Mesenchymal stem cell (in vitro differentiated cells and primary cell): ENCODE data around the gene MTTP.

ENCODE experiments used
- DNase-seq: peaks from one replicate; pipeline ENCODE4 v3.0.0-alpha.2; 2013
- H2AFZ ChIP-seq: one replicate; pipeline ENCODE4 v1.6.1; 2013; ENCODE audit warnings: low read depth, mild to moderate bottlenecking, control low read depth, inconsistent platforms, low read length, moderate library complexity
- H2AK5ac ChIP-seq: 2 replicates; pipeline ENCODE4 v1.6.1; 2013; ENCODE audit warnings: low read length, moderate library complexity, mild to moderate bottlenecking, inconsistent platforms; ENCODE audit not compliant: severe bottlenecking
- H2BK120ac ChIP-seq: one replicate; pipeline ENCODE4 v1.6.1; 2013; ENCODE audit warnings: low read depth, mild to moderate bottlenecking, inconsistent platforms, low read length, moderate library complexity
- H2BK12ac ChIP-seq, 2 experiments: one replicate each; pipeline ENCODE4 v1.6.1; 2013; ENCODE audit warnings: inconsistent platforms in 2 of 2, low read length in 2 of 2, mild to moderate bottlenecking in 2 of 2, moderate library complexity in 2 of 2, control low read depth in 1 of 2
- H2BK15ac ChIP-seq: one replicate; pipeline ENCODE4 v1.6.1; 2013; ENCODE audit warnings: mild to moderate bottlenecking, low read depth, inconsistent platforms; ENCODE audit not compliant: poor library complexity, severe bottlenecking
- H2BK5ac ChIP-seq: 2 replicates; pipeline ENCODE4 v1.6.1; 2013; ENCODE audit warnings: low read depth, mild to moderate bottlenecking, low read length, control low read depth, inconsistent platforms; ENCODE audit not compliant: poor library complexity, severe bottlenecking
- H3K14ac ChIP-seq, 2 experiments: one replicate each; pipeline ENCODE4 v1.6.1; 2013; ENCODE audit warnings: inconsistent platforms in 2 of 2, low read length in 2 of 2, control low read depth in 1 of 2, mild to moderate bottlenecking in 1 of 2, moderate library complexity in 1 of 2
- H3K18ac ChIP-seq, 2 experiments: one replicate each; pipeline ENCODE4 v1.6.1; 2013; ENCODE audit warnings: inconsistent platforms in 2 of 2, low read length in 2 of 2, control low read depth in 1 of 2, low read depth in 1 of 2, mild to moderate bottlenecking in 1 of 2
- H3K23ac ChIP-seq, 2 experiments: one replicate each; pipeline ENCODE4 v1.6.1; 2013; ENCODE audit warnings: inconsistent platforms in 2 of 2, low read length in 2 of 2, mild to moderate bottlenecking in 2 of 2, moderate library complexity in 2 of 2, control low read depth in 1 of 2
- H3K27ac ChIP-seq: 2 replicates; pipeline ENCODE4 v1.5.1; 2013; ENCODE audit warnings: mild to moderate bottlenecking, moderate library complexity, low read length, control low read depth, inconsistent platforms; ENCODE audit not compliant: poor library complexity, severe bottlenecking
- H3K27me3 ChIP-seq, 2 experiments: 2 replicates each; pipeline versions ENCODE4 v1.6.1 to v1.7.0; 2013; ENCODE audit warnings: low read length in 2 of 2, mild to moderate bottlenecking in 2 of 2, moderate library complexity in 2 of 2, control low read depth in 1 of 2, inconsistent platforms in 1 of 2; ENCODE audit not compliant: control insufficient read depth in 1 of 2, insufficient read depth in 1 of 2
- H3K36me3 ChIP-seq, 2 experiments: 2 replicates each; pipeline versions ENCODE4 v1.6.1 to v1.7.0; 2013; ENCODE audit warnings: low read length in 2 of 2, control low read depth in 1 of 2, inconsistent platforms in 1 of 2, low read depth in 1 of 2, mild to moderate bottlenecking in 1 of 2; ENCODE audit not compliant: insufficient read depth in 2 of 2, control insufficient read depth in 1 of 2
- H3K4ac ChIP-seq, 2 experiments: one replicate each; pipeline ENCODE4 v1.6.1; 2013; ENCODE audit warnings: inconsistent platforms in 2 of 2, low read length in 2 of 2, mild to moderate bottlenecking in 2 of 2, moderate library complexity in 2 of 2, control low read depth in 1 of 2, low read depth in 1 of 2
- H3K4me1 ChIP-seq: 2 replicates; pipeline ENCODE4 v1.6.1; 2013; ENCODE audit warnings: low read depth, low read length, control low read depth; ENCODE audit not compliant: control insufficient read depth, insufficient read depth
- H3K4me2 ChIP-seq: 2 replicates; pipeline ENCODE4 v1.6.1; 2013; ENCODE audit warnings: low read length, mild to moderate bottlenecking, inconsistent platforms; ENCODE audit not compliant: poor library complexity, severe bottlenecking
- H3K4me3 ChIP-seq, 2 experiments: 2 replicates each; pipeline versions ENCODE4 v1.5.1 to v1.7.0; 2013; ENCODE audit warnings: low read length in 2 of 2, mild to moderate bottlenecking in 2 of 2, control low read depth in 1 of 2, low read depth in 1 of 2; ENCODE audit not compliant: insufficient read depth in 1 of 2
- H3K79me1 ChIP-seq: replicated peaks from 2 replicates; pipeline ENCODE4 v1.6.1; 2013; ENCODE audit warnings: mild to moderate bottlenecking, control low read depth, low read length, inconsistent platforms; ENCODE audit not compliant: poor library complexity, severe bottlenecking
- H3K9ac ChIP-seq: 2 replicates; pipeline ENCODE4 v1.7.0; 2013; ENCODE audit warnings: mild to moderate bottlenecking, low read length, moderate library complexity
- H3K9me3 ChIP-seq: 2 replicates; pipeline ENCODE4 v1.7.0; 2013; ENCODE audit warnings: mild to moderate bottlenecking, low read length; ENCODE audit not compliant: control insufficient read depth
- H4K8ac ChIP-seq: one replicate; pipeline ENCODE4 v1.6.1; 2013; ENCODE audit warnings: inconsistent platforms, mild to moderate bottlenecking, low read length, moderate library complexity
- H4K91ac ChIP-seq: one replicate; pipeline ENCODE4 v1.6.1; 2013; ENCODE audit warnings: mild to moderate bottlenecking, low read length, inconsistent platforms
- WGBS: methylation state at CpG from one replicate; pipeline ENCODE4 v1.1.7; 2013; ENCODE audit warnings: mixed read lengths; 5-methylcytosine and 5-hydroxymethylcytosine counted together

MTTP gene

DNA sequence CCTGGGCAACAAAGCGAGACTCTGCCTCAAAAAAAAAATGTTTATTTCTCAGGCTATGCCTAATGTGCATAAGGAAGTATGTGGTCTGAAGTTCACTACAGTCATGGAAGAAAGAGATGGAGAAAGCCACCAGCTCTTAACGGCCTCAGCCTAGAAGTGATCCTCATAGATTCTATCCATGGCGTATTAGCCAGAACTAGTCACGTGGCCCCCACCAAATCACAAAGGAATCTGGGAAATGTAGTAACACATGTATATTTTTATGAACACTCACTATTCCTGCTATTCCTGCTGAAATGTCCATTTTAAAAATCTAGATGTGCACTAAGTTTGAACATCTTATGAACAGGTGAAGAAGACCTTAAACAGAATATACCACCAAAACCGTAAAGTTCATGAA, 33.8 kb downstream of the MTTP start:
- no peak overlapping the region for H2AFZ ChIP-seq

GRCh38 chr4:99610605-99611175, 36.1 kb downstream of the MTTP start:
- no peak overlapping the region for H3K4me2 ChIP-seq
- no peak overlapping the region for H4K91ac ChIP-seq

More for the DNA sequence above, 33.8 kb downstream of the MTTP start:
- no peak overlapping the region for H3K4ac ChIP-seq
- H3K36me3 ChIP-seq: no peaks in the 10 kb centered on the region
- no peaks in the 10 kb centered on the region for H3K9me3 ChIP-seq
- no peak overlapping the region for H2BK5ac ChIP-seq
- H4K91ac ChIP-seq: no peak overlapping the region
- no peaks in the 10 kb centered on the region for H3K79me1 ChIP-seq
- peaks cover 0 to 7% of the 10 kb centered on the region in 2 experiments for H3K27me3 ChIP-seq
- no peak overlapping the region for H3K4me2 ChIP-seq
- no peak overlapping the region for H3K27ac ChIP-seq
- no peak overlapping the region for H2BK120ac ChIP-seq
- no peak overlapping the region for H2BK12ac ChIP-seq
- no peak for DNase-seq
- WGBS: 93% methylated on average over 5 of the region's 5 CpGs
- no peak overlapping the region for H4K8ac ChIP-seq
- H3K4me3 ChIP-seq: no peak overlapping the region
- no peak overlapping the region for H3K9ac ChIP-seq
- no peak overlapping the region for H3K18ac ChIP-seq
- no peak overlapping the region for H2BK15ac ChIP-seq
- H3K23ac ChIP-seq: no peak overlapping the region
- no peaks in the 10 kb centered on the region for H3K4me1 ChIP-seq
- H3K14ac ChIP-seq: no peak overlapping the region
- no peak overlapping the region for H2AK5ac ChIP-seq

DNA sequence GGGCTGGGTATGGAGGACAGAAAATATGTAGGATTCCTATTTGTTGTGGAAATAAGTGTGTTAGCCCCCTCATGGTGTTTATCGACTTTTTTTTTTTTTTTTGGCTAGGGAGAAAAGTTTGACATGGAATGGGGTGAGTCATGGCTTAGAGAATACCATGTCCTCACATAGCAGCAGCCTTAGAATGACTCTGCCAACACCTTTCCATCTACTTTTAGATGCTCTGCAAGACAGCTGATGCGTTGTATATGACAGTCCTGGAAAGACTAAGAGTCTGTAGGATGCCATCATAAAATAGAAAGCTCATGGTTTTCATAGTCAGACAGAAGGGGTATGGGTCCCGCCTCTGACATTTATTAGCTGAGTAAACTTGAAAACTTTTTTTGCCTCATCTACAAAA, 37.7 kb downstream of the MTTP start:
- no peaks in the 10 kb centered on the region for H3K79me1 ChIP-seq
- no peaks in the 10 kb centered on the region for H3K4me1 ChIP-seq
- peaks cover 0 to 4% of the 10 kb centered on the region in 2 experiments for H3K27me3 ChIP-seq
- H4K8ac ChIP-seq: no peak overlapping the region
- no peak overlapping the region for H3K23ac ChIP-seq
- H2BK12ac ChIP-seq: no peak overlapping the region
- no peaks in the 10 kb centered on the region for H3K36me3 ChIP-seq
- no peak overlapping the region for H2AFZ ChIP-seq
- H3K4me2 ChIP-seq: no peak overlapping the region
- no peak for DNase-seq
- no peaks in the 10 kb centered on the region for H3K9me3 ChIP-seq
- H3K9ac ChIP-seq: no peak overlapping the region
- no peak overlapping the region for H3K14ac ChIP-seq
- H3K4ac ChIP-seq: no peak overlapping the region
- H3K18ac ChIP-seq: no peak overlapping the region
- H3K27ac ChIP-seq: no peak overlapping the region
- H4K91ac ChIP-seq: no peak overlapping the region
- H2BK5ac ChIP-seq: no peak overlapping the region
- H3K4me3 ChIP-seq: no peak overlapping the region
- no peak overlapping the region for H2BK120ac ChIP-seq
- H2AK5ac ChIP-seq: no peak overlapping the region
- no peak overlapping the region for H2BK15ac ChIP-seq
- WGBS: 88% methylated on average over 1 of the region's 3 CpGs

More at GRCh38 chr4:99610605-99611175, 36.1 kb downstream of the MTTP start:
- H4K8ac ChIP-seq: no peak overlapping the region
- H3K14ac ChIP-seq: no peak overlapping the region
- H3K79me1 ChIP-seq: no peaks in the 10 kb centered on the region
- no peak overlapping the region for H2BK12ac ChIP-seq
- H3K36me3 ChIP-seq: no peaks in the 10 kb centered on the region
- H2AK5ac ChIP-seq: no peak overlapping the region
- H2BK120ac ChIP-seq: no peak overlapping the region
- H2BK5ac ChIP-seq: no peak overlapping the region
- no peak overlapping the region for H3K4ac ChIP-seq
- H3K4me3 ChIP-seq: no peak overlapping the region
- no peak overlapping the region for H2AFZ ChIP-seq
- no peak overlapping the region for H3K9ac ChIP-seq
- H3K23ac ChIP-seq: no peak overlapping the region
- H2BK15ac ChIP-seq: no peak overlapping the region
- H3K9me3 ChIP-seq: no peaks in the 10 kb centered on the region
- 93% methylated on average over 5 of the region's 5 CpGs for WGBS
- no peak for DNase-seq
- no peak overlapping the region for H3K27ac ChIP-seq
- H3K4me1 ChIP-seq: no peaks in the 10 kb centered on the region
- H3K27me3 ChIP-seq: peaks cover 0 to 7% of the 10 kb centered on the region in 2 experiments
- no peak overlapping the region for H3K18ac ChIP-seq

- no peak overlapping the region for H2BK5ac ChIP-seq
- H3K9me3 ChIP-seq: no peaks in the 10 kb centered on the region
- no peak overlapping the region for H3K18ac ChIP-seq
- no peak overlapping the region for H3K4me3 ChIP-seq
- H2AFZ ChIP-seq: no peak overlapping the region
- WGBS: 89% methylated on average over 5 of the region's 5 CpGs
- H2BK12ac ChIP-seq: no peak overlapping the region
- no peak overlapping the region for H3K9ac ChIP-seq
- H4K91ac ChIP-seq: no peak overlapping the region
- no peak overlapping the region for H3K14ac ChIP-seq
- H3K27me3 ChIP-seq: peaks cover 0 to 4% of the 10 kb centered on the region in 2 experiments
- no peaks in the 10 kb centered on the region for H3K4me1 ChIP-seq
- no peak overlapping the region for H4K8ac ChIP-seq
- H3K79me1 ChIP-seq: no peaks in the 10 kb centered on the region
- H2BK120ac ChIP-seq: no peak overlapping the region
- H3K36me3 ChIP-seq: no peaks in the 10 kb centered on the region
- no peak for DNase-seq
- H3K4ac ChIP-seq: no peak overlapping the region
- H3K23ac ChIP-seq: no peak overlapping the region
- no peak overlapping the region for H3K4me2 ChIP-seq
- H3K27ac ChIP-seq: no peak overlapping the region
- no peak overlapping the region for H2BK15ac ChIP-seq
- H2AK5ac ChIP-seq: no peak overlapping the region
Measured at GRCh38 chr4:99612704-99613103, 38.1 kb downstream of the MTTP start.
